Measurements from ENCODE around the gene GRIN3A. TPM values are rescaled to one million over a fixed set of nuclear protein-coding genes. Genes with fewer than 3 reads are reported as not detected.
A peak's percentile ranks its signal among the peaks of the same experiment; 100 is the strongest.
"Not testable (repeated sequence)": the region's sequence is repeated elsewhere in the genome, so short reads cannot be mapped to it uniquely, and the experiment has no call there.

Gene GRIN3A
- total and polyA plus RNA-seq, 2 of the 4 experiments (the other 2 are of a cell fraction) = not detected

- no peak for TF ChIP-seq SMC3 (IDR thresholded peaks at IDR 0.05; ENCODE audit: low read depth, low read length)
- TF ChIP-seq RAD21 (IDR thresholded peaks at IDR 0.05; ENCODE audit: low read length) = peak; percentile 29; the same call in 1 of the 2 replicates
Observed at GRCh38 chr9:101727612-101728524, 10.6 kb downstream of the GRIN3A start (continued).

- H2AK9ac ChIP-seq (replicated peaks; ENCODE audit: low read depth, low read length, poor library complexity); H2BK120ac ChIP-seq (ENCODE audit: low read depth, low read length); H2AFZ ChIP-seq (replicated peaks; ENCODE audit: low read length, poor library complexity); H3K4ac ChIP-seq (ENCODE audit: low read depth, low read length); H3K23ac ChIP-seq (ENCODE audit: low read depth, low read length); H2BK5ac ChIP-seq (ENCODE audit: low read depth, low read length, poor library complexity, severe bottlenecking); H3K79me1 ChIP-seq (ENCODE audit: low read depth in 1 of 2, low read length in 2 of 2); H2BK20ac ChIP-seq (ENCODE audit: low read depth, low read length); BruUV-seq (replicated peaks); H3K18ac ChIP-seq (ENCODE audit: low read depth, low read length); H2AK5ac ChIP-seq (ENCODE audit: low read depth, low read length); H4K20me1 ChIP-seq (ENCODE audit: insufficient read depth, low read length); H3K9me1 ChIP-seq (ENCODE audit: insufficient read depth, low read length); DNase-seq; H2BK15ac ChIP-seq (ENCODE audit: low read depth, low read length); H3K56ac ChIP-seq (ENCODE audit: extremely low read depth, insufficient read depth, low read length); H3K4me3 ChIP-seq (ENCODE audit: insufficient read depth, low read depth, low read length); intact Hi-C loops (cut with micrococcal nuclease); H4K91ac ChIP-seq (ENCODE audit: insufficient read depth, low read depth, low read length); dilution Hi-C loops (cut with HindIII; ENCODE audit: low sequenced_read_pairs, unreplicated experiment); H4K8ac ChIP-seq (ENCODE audit: low read depth in 2 of 2, low read length in 2 of 2); POLR2A ChIA-PET (ENCODE audit: unreplicated experiment); H3K4me1 ChIP-seq (ENCODE audit: control insufficient read depth, insufficient read depth, low read length); ATAC-seq (ENCODE audit: low read depth); H4K5ac ChIP-seq (ENCODE audit: low read depth, low read length); H3K27me3 ChIP-seq (ENCODE audit: control insufficient read depth, insufficient read depth, low read length); H3K36me3 ChIP-seq (ENCODE audit: control insufficient read depth, insufficient read depth, low read length); H3K9me3 ChIP-seq (ENCODE audit: control insufficient read depth, insufficient read depth, low read length); H3K27ac ChIP-seq (ENCODE audit: insufficient read depth, low read length); H3K4me2 ChIP-seq (ENCODE audit: low read depth, low read length); in situ Hi-C loops (cut with MboI; ENCODE audit: low sequenced_read_pairs); H3K9ac ChIP-seq (ENCODE audit: low read depth, low read length); H3K14ac ChIP-seq (replicated peaks; ENCODE audit: low read depth, low read length); CTCF ChIA-PET: not testable (repeated sequence)
- WGBS, 2 experiments (ENCODE audit: extremely low coverage in 2 of 2, insufficient read length in 1 of 2) = 84% methylated on average over 18 of the region's 30 CpGs; no CpG with 5 or more reads in 1 of the 2 experiments
Observed at GRCh38 chr9:101724271-101724670, 14.2 kb downstream of the GRIN3A start.
